ENCODE results near the gene FAM221A. TPM values are rescaled to one million over a fixed set of nuclear protein-coding genes. Genes with fewer than 3 reads are reported as not detected.

The FAM221A gene
- polyA plus RNA-seq: 11.3 and 17.7 TPM in 2 replicates
- polyA minus RNA-seq: 6.6 and 8.3 TPM in 2 replicates

- peak within 1 kb of the TSS; percentile 70 for H3K4me3 ChIP-seq (ENCODE audit: low read length)
- H3K36me3 ChIP-seq (ENCODE audit: insufficient read depth, low read length): no peaks in the 10 kb centered on the region
- H2AFZ ChIP-seq (ENCODE audit: low read depth, low read length): no peak within 1 kb of the TSS
- no peaks in the 10 kb centered on the region for H3K79me2 ChIP-seq (replicated peaks; ENCODE audit: insufficient read depth, low read length)
- no peaks in the 10 kb centered on the region for H3K9me3 ChIP-seq (ENCODE audit: low read length)
- no peak within 1 kb of the TSS for H3K4me2 ChIP-seq (ENCODE audit: low read length)
- no peaks in the 10 kb centered on the region for H4K20me1 ChIP-seq (ENCODE audit: insufficient read depth)
- H3K27ac ChIP-seq (ENCODE audit: low read length): no peak within 1 kb of the TSS
- H3K27me3 ChIP-seq (ENCODE audit: insufficient read depth, low read depth, low read length): peaks cover 6% of the 10 kb centered on the region
- no peaks in the 10 kb centered on the region for H3F3A ChIP-seq (ENCODE audit: insufficient read depth, low read length, poor library complexity, severe bottlenecking)
- TF ChIP-seq CTCF (IDR thresholded peaks at IDR 0.05; ENCODE audit: poor library complexity, severe bottlenecking) (peak; percentile 66), MXI1 (conservative IDR thresholded peaks at IDR 0.05; ENCODE audit: poor library complexity, severe bottlenecking) (peak; percentile 28), EZH2 (IDR thresholded peaks at IDR 0.05; ENCODE audit: borderline replicate concordance, insufficient read depth, low read length, poor library complexity, severe bottlenecking) (no peak)
- H3K9ac ChIP-seq (ENCODE audit: low read length): peak within 1 kb of the TSS; percentile 36
- no peaks in the 10 kb centered on the region for H3K9me2 ChIP-seq (ENCODE audit: insufficient read depth, low read length)
Measured at GRCh38 chr7:23679898-23680413, at the start of gene FAM221A. TSS of gene FAM221A (plus strand) at chr7:23680199. CDS start at chr7:23680219, 20 bp downstream.

GRCh38 chr7:23633417-23633816 lies 46.6 kb upstream of the FAM221A start:
- Histone ChIP-seq H3K79me2 (replicated peaks; ENCODE audit: insufficient read depth, low read length) (no peaks in the 10 kb centered on the region), H3K27ac (ENCODE audit: low read length) (no peak overlapping the region), H3K27me3 (ENCODE audit: insufficient read depth, low read depth, low read length) (no peaks in the 10 kb centered on the region), H2AFZ (ENCODE audit: low read depth, low read length) (no peak overlapping the region), H3F3A (ENCODE audit: insufficient read depth, low read length, poor library complexity, severe bottlenecking) (no peaks in the 10 kb centered on the region), H3K4me2 (ENCODE audit: low read length) (no peak overlapping the region), H3K9ac (ENCODE audit: low read length) (no peak overlapping the region), H3K9me2 (ENCODE audit: insufficient read depth, low read length) (no peaks in the 10 kb centered on the region), H3K9me3 (ENCODE audit: low read length) (no peaks in the 10 kb centered on the region), H3K36me3 (ENCODE audit: insufficient read depth, low read length) (no peaks in the 10 kb centered on the region), H4K20me1 (ENCODE audit: insufficient read depth) (no peaks in the 10 kb centered on the region), H3K4me3 (ENCODE audit: low read length) (no peak overlapping the region)
- TF ChIP-seq CTCF (IDR thresholded peaks at IDR 0.05; ENCODE audit: poor library complexity, severe bottlenecking) (no peak), EZH2 (IDR thresholded peaks at IDR 0.05; ENCODE audit: borderline replicate concordance, insufficient read depth, low read length, poor library complexity, severe bottlenecking) (no peak), TAF1 (IDR thresholded peaks at IDR 0.05; ENCODE audit: low read depth) (no peak)

GRCh38 chr7:23645822-23646221 lies 34.2 kb upstream of the FAM221A start:
- Histone ChIP-seq H3K4me2 (ENCODE audit: low read length) (no peak overlapping the region), H3K9me2 (ENCODE audit: insufficient read depth, low read length) (no peaks in the 10 kb centered on the region), H3K9me3 (ENCODE audit: low read length) (no peaks in the 10 kb centered on the region), H2AFZ (ENCODE audit: low read depth, low read length) (no peak overlapping the region), H3K27me3 (ENCODE audit: insufficient read depth, low read depth, low read length) (no peaks in the 10 kb centered on the region), H3K27ac (ENCODE audit: low read length) (no peak overlapping the region), H3K36me3 (ENCODE audit: insufficient read depth, low read length) (no peaks in the 10 kb centered on the region), H3K4me3 (ENCODE audit: low read length) (no peak overlapping the region), H3K79me2 (replicated peaks; ENCODE audit: insufficient read depth, low read length) (no peaks in the 10 kb centered on the region), H3K9ac (ENCODE audit: low read length) (no peak overlapping the region), H3F3A (ENCODE audit: insufficient read depth, low read length, poor library complexity, severe bottlenecking) (no peaks in the 10 kb centered on the region), H4K20me1 (ENCODE audit: insufficient read depth) (no peaks in the 10 kb centered on the region)
- TF ChIP-seq RAD21 (conservative IDR thresholded peaks at IDR 0.05) (no peak), MXI1 (conservative IDR thresholded peaks at IDR 0.05; ENCODE audit: poor library complexity, severe bottlenecking) (no peak), POLR2AphosphoS5 (IDR thresholded peaks at IDR 0.05) (no peak), CTCF (IDR thresholded peaks at IDR 0.05; ENCODE audit: poor library complexity, severe bottlenecking) (no peak), REST (IDR thresholded peaks at IDR 0.05; ENCODE audit: borderline replicate concordance) (no peak), EP300 (conservative IDR thresholded peaks at IDR 0.05; ENCODE audit: poor library complexity, severe bottlenecking) (no peak), EZH2 (IDR thresholded peaks at IDR 0.05; ENCODE audit: borderline replicate concordance, insufficient read depth, low read length, poor library complexity, severe bottlenecking) (no peak), SMC3 (conservative IDR thresholded peaks at IDR 0.05; ENCODE audit: poor library complexity) (no peak), TAF1 (IDR thresholded peaks at IDR 0.05; ENCODE audit: low read depth) (no peak)

Measured in neural cell (in vitro differentiated cells).